AG09319 (cell line): ENCODE data around the gene TSN.
"Not testable (repeated sequence)": the region's sequence is repeated elsewhere in the genome, so short reads cannot be mapped to it uniquely, and the experiment has no call there.

Source experiments
- DNase-seq: peaks from one replicate; pipeline ENCODE4 v3.0.0-alpha.2; 2010; ENCODE audit warnings: low read depth; ENCODE audit errors: extremely low read depth
- TF ChIP-seq, protein P1 (sequence below): IDR thresholded peaks from 2 replicates; pipeline ENCODE4 v1.5.1; 2011; ENCODE audit warnings: low read depth, mild to moderate bottlenecking, inconsistent platforms, low read length, moderate library complexity

TSN gene

DNA sequence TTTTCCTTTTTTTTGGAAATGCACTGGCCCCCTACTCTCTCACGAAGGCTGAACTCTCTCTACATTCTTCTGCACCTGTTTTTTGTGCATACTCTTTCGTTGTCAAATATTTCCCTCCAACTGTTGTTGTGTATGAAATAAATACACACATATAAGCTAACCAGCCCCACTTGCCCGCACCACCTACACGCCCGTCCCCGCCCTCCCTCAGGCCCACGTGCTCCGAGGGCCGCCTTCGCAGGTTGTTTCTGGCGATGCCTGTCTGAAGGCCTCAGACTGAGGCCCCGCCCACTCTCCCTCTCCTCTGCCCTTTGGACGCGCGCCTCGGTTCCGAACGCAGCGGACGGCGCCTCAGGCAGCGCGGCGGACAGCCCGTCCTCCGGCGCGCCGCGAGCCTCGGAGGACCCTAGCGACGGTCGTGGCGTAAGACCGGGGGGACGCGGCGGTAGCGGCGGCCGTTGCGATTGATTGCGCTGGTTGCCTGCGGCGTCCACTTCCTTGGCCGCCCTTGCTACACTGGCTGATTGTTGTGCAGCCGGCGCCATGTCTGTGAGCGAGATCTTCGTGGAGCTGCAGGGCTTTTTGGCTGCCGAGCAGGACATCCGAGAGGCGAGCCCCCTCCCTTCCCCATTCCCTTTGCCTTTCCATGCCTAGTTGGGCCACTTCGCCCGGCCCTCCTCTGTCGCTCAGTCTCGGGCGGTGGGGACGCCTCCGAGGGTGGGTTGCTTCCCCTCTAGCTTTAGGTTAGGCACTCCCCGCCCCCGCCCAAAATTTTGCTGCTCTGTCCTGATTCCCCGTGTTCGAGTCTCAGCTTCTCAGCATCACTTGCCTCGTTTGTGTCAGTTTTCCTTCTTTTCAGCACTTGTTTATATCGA lies at the start of gene TSN:
Gene TSN (plus strand): TSS at position 415 of the 875 bp plus-strand sequence. CDS start 129 bp downstream, at position 544.
- TF ChIP-seq, protein P1, sequence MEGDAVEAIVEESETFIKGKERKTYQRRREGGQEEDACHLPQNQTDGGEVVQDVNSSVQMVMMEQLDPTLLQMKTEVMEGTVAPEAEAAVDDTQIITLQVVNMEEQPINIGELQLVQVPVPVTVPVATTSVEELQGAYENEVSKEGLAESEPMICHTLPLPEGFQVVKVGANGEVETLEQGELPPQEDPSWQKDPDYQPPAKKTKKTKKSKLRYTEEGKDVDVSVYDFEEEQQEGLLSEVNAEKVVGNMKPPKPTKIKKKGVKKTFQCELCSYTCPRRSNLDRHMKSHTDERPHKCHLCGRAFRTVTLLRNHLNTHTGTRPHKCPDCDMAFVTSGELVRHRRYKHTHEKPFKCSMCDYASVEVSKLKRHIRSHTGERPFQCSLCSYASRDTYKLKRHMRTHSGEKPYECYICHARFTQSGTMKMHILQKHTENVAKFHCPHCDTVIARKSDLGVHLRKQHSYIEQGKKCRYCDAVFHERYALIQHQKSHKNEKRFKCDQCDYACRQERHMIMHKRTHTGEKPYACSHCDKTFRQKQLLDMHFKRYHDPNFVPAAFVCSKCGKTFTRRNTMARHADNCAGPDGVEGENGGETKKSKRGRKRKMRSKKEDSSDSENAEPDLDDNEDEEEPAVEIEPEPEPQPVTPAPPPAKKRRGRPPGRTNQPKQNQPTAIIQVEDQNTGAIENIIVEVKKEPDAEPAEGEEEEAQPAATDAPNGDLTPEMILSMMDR, result no peak
- DNase-seq, result peak; percentile 91

DNA sequence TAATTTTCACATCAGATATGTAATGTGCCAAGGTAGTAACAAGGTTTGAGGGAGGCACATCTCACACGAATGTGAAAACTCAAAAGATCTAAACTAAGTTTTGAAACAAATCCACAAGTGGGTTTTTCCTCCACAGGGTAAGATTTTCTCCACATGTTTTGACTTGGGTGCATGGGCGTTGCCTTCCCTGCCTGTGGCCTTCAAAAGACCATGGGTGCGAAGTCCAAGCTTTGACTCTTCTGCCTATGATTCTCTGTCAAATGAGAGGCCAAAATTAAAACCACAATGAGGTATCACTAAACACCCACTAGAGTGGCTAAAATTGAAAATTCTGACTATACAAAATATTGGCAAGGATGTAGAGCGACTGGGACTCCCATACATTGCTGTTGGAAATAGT lies 49.5 kb upstream of the TSN start:
- DNase-seq, result no peak
- TF ChIP-seq, protein P1, result no peak

DNA sequence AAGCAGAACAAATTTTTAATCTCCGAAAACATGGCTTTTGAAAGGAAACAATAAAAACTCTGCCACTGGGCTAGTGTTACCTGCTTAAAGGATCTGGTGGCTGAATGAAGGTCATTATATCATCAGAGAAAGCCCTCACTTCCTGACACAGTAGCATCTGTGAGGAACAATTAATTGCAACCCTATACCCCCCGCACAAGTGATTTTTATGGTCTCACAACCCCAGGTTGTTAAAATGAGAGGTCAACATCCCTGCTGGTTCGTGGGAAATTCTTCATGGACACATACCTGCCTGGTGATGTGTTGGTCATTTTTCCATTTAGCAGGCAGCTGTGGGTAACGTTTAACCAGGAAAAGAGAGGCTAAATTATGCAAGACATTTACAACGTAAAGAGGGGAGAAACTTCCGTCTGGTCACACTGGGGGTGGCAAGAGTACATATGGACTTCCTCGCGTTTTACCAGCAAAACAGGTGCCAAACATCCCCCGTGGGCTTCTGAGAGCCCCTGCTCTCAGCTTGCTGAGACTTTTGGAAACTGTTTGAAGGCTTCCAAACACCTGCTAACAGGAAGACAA lies 48.0 kb upstream of the TSN start:
- TF ChIP-seq, protein P1, result no peak
- no peak for DNase-seq

DNA sequence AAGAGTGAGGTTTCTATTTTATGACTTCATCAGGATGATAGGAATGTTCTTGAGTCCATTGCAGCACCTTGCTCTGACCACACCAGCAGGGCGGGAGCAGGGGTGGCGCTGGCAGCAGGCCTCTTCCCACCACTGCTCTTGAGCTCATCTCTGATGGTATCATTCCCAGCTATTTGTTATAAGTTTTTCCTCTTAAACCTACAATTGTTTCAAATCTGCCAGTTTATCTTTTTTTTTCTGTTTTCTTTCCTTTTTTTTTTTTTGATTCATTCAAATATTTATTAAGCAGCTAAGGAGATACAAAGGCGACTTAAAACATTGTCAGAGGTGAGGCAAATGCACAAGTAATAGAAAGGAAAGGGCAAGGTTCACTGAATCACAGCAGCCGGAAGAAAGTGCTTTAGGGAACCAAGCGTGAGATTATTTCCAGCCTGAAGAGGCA lies 47.5 kb upstream of the TSN start:
- no peak for DNase-seq
- TF ChIP-seq, protein P1, result no peak

DNA sequence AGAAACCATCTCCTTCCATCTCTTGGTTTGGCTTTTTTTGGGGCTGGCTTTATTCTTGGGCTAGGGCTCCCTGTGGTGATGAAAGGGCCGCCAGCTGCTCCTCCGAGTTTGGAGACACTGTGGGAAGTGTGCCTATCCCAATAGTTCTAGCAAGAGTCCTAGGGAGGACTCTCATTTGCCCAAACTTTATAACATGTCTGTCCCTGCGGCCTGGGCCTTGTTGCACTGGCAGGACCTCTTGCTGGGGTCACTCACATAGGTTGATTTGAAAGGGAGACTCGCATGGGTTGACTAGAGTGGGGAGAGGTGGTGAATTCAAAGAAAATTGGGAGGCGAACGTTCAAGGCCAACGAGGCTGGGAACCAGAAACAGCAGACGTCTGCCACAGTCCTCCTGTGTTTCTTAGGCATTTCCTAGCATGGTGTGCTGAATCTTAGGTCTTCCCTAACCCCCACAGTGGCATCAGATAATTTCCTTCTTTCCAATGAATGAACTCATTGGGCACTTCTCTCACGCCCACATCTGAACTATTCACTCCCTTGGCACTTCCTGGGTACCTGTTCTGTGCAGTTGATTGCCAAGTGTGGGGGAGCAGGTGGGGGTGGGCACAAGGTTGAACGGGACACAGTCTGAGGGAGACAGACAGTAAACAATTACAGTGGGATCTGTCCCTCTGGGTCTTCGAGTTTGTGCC lies 45.5 kb upstream of the TSN start:
- TF ChIP-seq, protein P1, result no peak
- DNase-seq, result no peak

DNA sequence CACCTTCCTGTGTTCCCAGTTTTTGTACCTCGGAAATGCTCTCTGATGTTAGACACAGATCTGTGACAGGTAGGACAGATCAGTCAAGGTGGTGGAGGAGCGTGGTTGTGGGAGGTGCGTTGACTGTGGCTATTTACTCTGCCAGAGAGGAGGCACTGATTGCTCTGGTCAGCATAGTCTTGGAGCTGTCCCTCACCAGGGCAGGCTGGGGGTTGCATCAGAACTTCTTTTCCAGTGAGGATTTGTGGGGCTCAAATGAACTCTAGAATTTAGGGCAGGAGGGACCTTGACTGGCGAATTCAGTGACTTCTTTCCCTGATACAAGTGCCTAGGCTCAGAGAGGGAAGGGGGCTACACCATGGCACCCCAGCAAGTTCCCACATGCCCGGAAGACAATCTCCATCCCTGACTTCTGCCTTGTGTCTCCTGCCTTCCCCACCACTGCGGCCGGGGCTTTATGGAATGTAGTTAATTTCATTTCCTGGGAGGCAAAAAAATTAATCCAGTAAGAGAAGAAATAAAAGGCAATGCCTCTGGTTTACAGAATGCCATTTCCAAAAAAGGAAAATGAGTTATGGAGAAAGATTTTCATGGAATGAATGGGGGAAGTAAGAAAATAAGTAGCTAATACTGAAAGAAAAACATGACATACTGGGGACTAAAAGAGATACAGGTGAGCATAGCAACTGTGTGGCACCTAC lies 44.8 kb upstream of the TSN start:
- no peak for DNase-seq

DNA sequence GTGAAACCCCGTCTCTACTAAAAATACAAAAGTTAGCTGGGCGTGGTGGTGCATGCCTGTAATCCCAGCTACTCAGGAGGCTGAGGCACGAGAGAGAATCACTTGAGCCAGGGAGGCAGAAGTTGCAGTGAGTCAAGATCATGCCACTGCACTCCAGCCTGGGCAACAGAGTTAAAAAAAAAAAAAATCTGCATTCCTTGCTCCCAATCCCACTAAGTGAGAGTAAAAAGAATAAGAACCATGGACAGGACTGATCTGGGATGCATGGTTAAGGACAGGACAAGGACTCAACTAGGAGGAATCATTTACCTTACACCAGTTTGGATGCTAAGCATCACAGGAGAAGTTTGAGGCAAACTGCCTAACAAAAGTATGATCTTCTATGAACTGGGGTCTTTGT lies 44.0 kb upstream of the TSN start:
- DNase-seq, result not testable (repeated sequence)

More for the DNA sequence above, 44.8 kb upstream of the TSN start:
- TF ChIP-seq, protein P1, result no peak
